Transverse colon (tissue), 4 donors: ENCODE results near the gene MPHOSPH9.

Experiments
- EP300 ChIP-seq: sonication (generic); formaldehyde crosslinking; IDR thresholded peaks from one replicate; pipeline ENCODE4 v1.6.1; 2017; ENCODE audit warnings: antibody characterized with exemption, low read depth
- POLR2A ChIP-seq: fragments of 450-650 bp; IDR thresholded peaks from one replicate; pipeline ENCODE4 v1.6.1; 2016; ENCODE audit warnings: antibody characterized with exemption, mild to moderate bottlenecking, moderate library complexity
- POLR2AphosphoS5 ChIP-seq, 3 donors: sonication (generic); formaldehyde crosslinking; IDR thresholded peaks; one replicate each; pipeline ENCODE4 v1.6.1; 2016; ENCODE audit warnings: antibody characterized with exemption in 3 of 3
- TF ChIP-seq, protein P1 (sequence below), 5 experiments: fragments of 200-600 bp in 3 of 5; fragments of 450-650 bp in 2 of 5; sonication (generic) in 3 of 5; IDR thresholded peaks; 1 replicate in 2 of 5; 2 replicates in 3 of 5; pipeline ENCODE4 v1.5.1; 2016 to 2017; ENCODE audit warnings: antibody characterized with exemption in 5 of 5, inconsistent platforms in 3 of 5, mild to moderate bottlenecking in 2 of 5, moderate library complexity in 1 of 5

DNA sequence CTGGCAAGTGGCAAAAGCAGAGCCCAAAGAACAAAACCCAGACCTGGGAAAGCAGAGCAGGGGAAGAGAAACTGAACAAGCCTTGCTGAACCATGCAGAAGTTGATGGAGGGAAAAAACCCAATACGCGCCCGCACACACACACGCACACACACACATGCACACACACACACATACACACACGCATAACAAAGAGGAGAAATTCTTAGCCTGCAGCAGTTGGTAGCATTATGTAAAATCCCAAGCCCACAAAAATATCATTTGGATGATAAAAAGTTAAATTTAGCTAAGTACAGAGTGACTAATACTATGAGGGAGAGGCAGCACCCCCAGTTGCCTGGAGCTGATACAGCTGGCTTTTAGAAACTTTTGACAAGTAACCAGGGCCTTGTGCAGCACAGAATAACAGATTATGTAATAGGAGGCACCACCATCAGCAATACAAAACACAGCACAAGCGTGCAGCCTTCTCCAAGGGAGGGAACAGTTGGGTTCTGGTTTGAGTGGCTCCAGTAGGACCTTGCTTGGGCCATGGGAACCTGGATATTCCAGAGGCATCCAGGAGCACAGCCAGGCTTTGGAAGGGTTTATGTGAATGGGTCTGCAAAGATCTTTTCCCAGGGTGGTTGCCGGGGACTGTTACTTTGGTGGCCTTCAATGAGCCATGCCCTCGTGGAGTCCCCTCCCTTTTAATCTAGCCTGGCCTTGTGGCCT lies 117.4 kb downstream of the MPHOSPH9 start:
- TF ChIP-seq, protein P1, sequence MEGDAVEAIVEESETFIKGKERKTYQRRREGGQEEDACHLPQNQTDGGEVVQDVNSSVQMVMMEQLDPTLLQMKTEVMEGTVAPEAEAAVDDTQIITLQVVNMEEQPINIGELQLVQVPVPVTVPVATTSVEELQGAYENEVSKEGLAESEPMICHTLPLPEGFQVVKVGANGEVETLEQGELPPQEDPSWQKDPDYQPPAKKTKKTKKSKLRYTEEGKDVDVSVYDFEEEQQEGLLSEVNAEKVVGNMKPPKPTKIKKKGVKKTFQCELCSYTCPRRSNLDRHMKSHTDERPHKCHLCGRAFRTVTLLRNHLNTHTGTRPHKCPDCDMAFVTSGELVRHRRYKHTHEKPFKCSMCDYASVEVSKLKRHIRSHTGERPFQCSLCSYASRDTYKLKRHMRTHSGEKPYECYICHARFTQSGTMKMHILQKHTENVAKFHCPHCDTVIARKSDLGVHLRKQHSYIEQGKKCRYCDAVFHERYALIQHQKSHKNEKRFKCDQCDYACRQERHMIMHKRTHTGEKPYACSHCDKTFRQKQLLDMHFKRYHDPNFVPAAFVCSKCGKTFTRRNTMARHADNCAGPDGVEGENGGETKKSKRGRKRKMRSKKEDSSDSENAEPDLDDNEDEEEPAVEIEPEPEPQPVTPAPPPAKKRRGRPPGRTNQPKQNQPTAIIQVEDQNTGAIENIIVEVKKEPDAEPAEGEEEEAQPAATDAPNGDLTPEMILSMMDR (IDR thresholded peaks at IDR 0.05): no peak
- TF ChIP-seq POLR2A: no peak
- peak; percentile 64 to 76 (median 71) for TF ChIP-seq POLR2AphosphoS5 (IDR thresholded peaks at IDR 0.05)
- TF ChIP-seq EP300: no peak
